HG03558 (cell line): ENCODE data around the gene OPCML.

ENCODE experiments used
- ATAC-seq: cut with Tn5 transposase; IDR thresholded peaks from one replicate; pipeline ENCODE4 v1.9.1; 2021; ENCODE audit warnings: moderate number of reproducible peaks; ENCODE audit not compliant: unreplicated experiment; ENCODE audit errors: extremely low read depth

Gene OPCML

DNA sequence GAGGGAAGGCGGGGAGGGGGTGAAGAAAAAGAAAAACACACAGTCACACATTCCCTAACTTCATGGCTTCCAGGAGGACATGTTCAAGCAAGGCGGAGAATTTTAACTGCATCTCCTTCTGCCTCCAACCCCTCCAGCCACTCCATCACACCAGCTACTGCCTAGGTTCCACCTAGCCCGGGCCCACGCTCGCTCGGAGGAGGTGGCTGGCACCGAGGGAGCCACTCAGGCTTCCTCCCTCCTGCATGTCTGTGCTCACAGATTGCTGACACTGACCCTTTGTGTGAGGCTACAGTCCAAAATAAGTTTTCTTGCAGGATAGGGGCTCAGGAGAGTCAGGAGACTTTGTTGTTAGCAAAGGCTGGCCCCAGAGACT is 9.4 kb upstream of the OPCML start:
- ATAC-seq, result no peak

DNA sequence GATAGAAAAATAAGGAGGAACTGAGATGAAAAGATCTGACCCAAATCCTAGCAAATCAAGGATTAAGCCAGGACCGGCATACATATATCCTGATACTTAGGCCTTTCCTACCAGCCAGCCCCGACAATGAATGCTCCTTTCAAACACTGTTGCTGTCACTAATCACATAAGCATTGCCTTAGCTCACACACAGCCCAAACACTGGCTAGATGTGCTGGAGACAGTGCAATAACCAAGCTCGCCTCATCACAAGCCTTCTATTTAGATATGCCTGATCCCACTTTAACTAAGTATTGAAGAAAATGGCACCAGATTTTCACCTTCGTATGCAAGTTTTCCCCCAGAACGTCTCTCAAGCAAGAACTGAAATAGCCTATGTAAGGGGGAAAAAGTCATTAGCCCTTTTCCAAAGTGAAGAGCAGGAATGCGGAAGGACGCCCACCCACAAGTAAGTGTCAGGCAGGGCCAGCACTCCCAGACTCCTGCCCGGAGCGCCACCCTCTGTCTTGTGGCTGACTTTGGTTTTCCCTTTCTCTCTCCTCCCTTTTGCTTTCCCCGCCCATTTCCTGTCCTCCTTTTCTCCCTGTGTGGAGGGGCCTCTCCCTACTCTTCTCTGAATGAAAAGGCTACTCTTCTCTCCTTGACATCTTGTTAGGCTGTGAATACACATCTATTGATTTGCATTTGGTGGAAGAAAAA is 8.9 kb upstream of the OPCML start:
- ATAC-seq, result no peak

- no peak for ATAC-seq
Observed at GRCh38 chr11:133536198-133536597, 3.9 kb upstream of the OPCML start.

DNA sequence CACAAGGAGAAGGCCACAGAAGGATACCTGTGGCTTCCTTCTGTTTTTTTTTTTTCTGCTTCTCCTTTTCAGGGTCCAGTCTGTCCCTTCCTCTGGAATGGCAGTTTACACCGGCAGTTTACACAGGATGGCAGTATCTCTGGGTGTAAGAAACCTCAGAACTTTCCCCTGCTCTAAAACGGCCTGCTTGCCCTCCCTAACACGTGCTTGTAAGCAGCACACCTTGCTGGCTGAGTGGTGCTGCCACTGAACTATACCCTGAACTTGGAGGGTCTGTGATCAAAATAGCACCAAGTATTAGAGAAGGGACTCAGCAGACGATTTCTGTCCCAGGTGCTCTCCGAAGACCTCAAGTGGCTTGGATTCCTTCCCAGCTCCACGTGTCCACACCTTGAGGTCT is 904 bp upstream of the OPCML start:
- ATAC-seq, result no peak

- no peak for ATAC-seq
Observed at GRCh38 chr11:133531458-133531857, 843 bp downstream of the OPCML start.

GRCh38 chr11:133530501-133530835 is 1.8 kb downstream of the OPCML start:
- ATAC-seq, result no peak

DNA sequence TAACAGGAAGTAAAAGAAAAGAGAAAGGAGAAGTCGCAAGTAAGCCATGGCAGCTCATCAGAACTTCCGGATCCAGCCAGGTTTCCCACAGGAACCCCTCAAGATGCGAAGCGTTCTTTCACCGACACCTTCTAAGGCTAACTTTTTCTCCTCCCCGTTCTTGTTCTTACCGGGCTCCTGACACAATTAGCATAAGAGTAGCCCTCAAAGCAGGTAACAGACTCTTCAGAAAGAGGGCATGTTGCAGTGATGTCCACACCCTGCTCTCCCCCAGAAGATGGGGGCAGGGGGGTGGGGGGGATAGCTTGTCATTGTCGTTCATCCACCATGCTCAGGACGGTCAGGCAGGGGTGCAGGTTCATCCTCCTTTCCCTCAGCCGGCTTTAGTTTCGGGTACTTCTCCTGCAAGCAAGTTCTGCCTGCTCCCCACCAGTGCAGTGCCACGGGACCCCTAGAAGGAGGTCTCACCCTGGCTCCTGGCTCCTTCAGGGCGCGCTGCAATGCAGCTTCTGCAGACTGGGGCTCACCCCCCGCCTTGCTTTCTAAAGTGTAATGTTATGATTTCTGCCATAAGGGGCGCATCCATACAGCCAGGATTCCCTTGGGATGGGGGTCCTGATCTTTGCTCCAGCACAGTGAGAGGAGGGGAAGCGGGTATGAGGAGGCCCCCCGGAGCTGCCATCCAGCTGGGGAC is 2.3 kb downstream of the OPCML start:
- no peak for ATAC-seq

- ATAC-seq, result no peak
Observed at GRCh38 chr11:133526790-133527189, 5.5 kb downstream of the OPCML start.

GRCh38 chr11:133525976-133526375 is 6.3 kb downstream of the OPCML start:
- ATAC-seq, result no peak

DNA sequence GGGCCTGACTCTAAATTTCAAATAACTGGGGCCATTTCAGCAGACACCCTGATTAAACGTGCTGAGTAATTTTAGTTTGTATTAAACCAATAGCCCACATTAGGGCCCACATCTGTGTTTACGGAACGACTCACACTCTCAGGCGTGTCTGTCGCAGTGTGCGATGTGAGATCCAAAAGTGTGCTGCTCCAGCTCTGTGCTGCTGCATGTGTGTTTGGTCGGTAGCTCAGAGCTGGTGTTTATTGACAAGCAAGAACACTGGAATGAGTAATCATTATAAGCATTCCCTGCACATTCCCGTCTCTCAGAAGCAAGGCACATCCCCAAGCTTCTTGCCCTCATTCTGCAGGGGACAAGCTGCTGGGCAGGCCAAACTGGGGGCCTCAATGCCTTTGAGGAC is 7.8 kb downstream of the OPCML start:
- ATAC-seq, result no peak

DNA sequence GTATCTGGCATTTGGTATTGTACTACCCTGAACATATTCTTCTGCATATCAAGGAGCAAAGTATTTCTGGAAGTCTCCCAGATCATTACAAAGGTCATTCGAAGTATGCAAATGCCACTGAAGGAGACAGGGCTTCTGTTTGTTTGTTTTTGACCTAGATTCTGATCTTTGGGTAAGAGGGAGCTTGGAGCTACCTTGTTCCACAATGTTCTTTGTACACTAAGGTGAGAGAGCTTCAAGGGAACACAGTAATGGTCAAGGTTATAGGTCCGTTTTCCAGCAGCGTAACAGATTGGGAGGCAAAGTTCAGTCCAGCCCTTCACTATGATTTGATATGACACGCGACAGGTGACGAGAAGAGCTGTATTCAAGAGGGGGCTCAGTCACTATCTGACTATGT is 10.0 kb downstream of the OPCML start:
- no peak for ATAC-seq

- ATAC-seq, result no peak
Observed at GRCh38 chr11:133521502-133521901, 10.8 kb downstream of the OPCML start.

GRCh38 chr11:133520707-133521106 is 11.6 kb downstream of the OPCML start:
- ATAC-seq, result no peak

- ATAC-seq, result no peak
Observed at GRCh38 chr11:133519560-133519959, 12.7 kb downstream of the OPCML start.

- no peak for ATAC-seq
Observed at GRCh38 chr11:133518702-133519264, 13.5 kb downstream of the OPCML start.

GRCh38 chr11:133516845-133517244 is 15.5 kb downstream of the OPCML start:
- no peak for ATAC-seq

DNA sequence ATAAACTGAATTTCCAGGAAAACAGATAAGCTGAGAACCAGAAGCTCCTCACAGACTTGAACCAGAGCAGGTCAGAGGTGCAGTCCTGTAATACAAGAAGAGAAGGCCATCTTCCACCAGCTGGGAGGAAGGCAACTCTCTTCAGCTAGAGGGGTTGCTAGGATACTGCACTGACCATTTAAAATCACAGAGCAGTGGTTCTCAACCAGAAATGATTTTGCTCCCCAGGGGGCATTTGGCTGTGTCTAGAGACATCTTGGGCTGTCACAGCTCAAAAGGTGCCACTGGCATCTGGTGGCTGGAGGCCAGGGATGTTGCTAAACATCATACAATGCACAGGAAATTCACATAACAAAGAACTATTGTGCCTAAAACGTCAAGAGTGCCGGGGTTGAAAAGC is 17.2 kb downstream of the OPCML start:
- no peak for ATAC-seq

- no peak for ATAC-seq
Observed at GRCh38 chr11:133509924-133510697, 22.2 kb downstream of the OPCML start.

- ATAC-seq, result no peak
Observed at GRCh38 chr11:133508468-133508867, 23.8 kb downstream of the OPCML start.

GRCh38 chr11:133507185-133507584 is 25.1 kb downstream of the OPCML start:
- ATAC-seq, result no peak

- ATAC-seq, result no peak
Observed at GRCh38 chr11:133506551-133507094, 25.7 kb downstream of the OPCML start.
